Vagina (tissue), 2 donors: ENCODE results near the gene ARPIN.

Experiments
- CTCF ChIP-seq, 3 experiments: fragments of 450-650 bp in 2 of 3; fragments of 200-600 bp in 1 of 3; sonication (generic) in 1 of 3; IDR thresholded peaks; one replicate each; pipeline ENCODE4 v1.5.1; 2017 to 2019; ENCODE audit warnings: antibody characterized with exemption in 3 of 3, mild to moderate bottlenecking in 2 of 3, moderate library complexity in 2 of 3
- POLR2A ChIP-seq, 2 donors: fragments of 450-650 bp; IDR thresholded peaks; one replicate each; pipeline ENCODE4 v1.6.1; 2017; ENCODE audit warnings: antibody characterized with exemption in 2 of 2, mild to moderate bottlenecking in 2 of 2, moderate library complexity in 2 of 2

- TF ChIP-seq POLR2A (IDR thresholded peaks at IDR 0.05) (no peak), CTCF (IDR thresholded peaks at IDR 0.05) (no peak)
Measured at GRCh38 chr15:89948796-89949195, 36.0 kb upstream of the ARPIN start.
